HL-60 (cell line): Measurements from ENCODE around the gene PRR12.

ENCODE experiments used
- CTCF ChIP-seq: IDR thresholded peaks from one replicate; pipeline ENCODE4 v1.5.1; 2011; ENCODE audit warnings: low read length, control low read depth, inconsistent platforms; ENCODE audit not compliant: insufficient read depth
- GABPA ChIP-seq: IDR thresholded peaks from 2 replicates; pipeline ENCODE4 v1.6.1; 2012; ENCODE audit warnings: low read depth
- POLR2AphosphoS5 ChIP-seq: IDR thresholded peaks from 2 replicates; pipeline ENCODE4 v1.6.1; 2012; ENCODE audit warnings: low read depth
- REST ChIP-seq: IDR thresholded peaks from 2 replicates; pipeline ENCODE4 v1.6.1; 2012; ENCODE audit warnings: low read depth; ENCODE audit not compliant: insufficient replicate concordance
- SPI1 ChIP-seq: IDR thresholded peaks from 2 replicates; pipeline ENCODE4 v1.6.1; 2012; ENCODE audit warnings: low read depth, mild to moderate bottlenecking, borderline replicate concordance

- TF ChIP-seq CTCF (no peak), POLR2AphosphoS5 (no peak), REST (no peak), GABPA (no peak), SPI1 (no peak)
These were observed 19.8 kb upstream of the PRR12 start for GRCh38 chr19:49570997-49571676.
